ENCODE results near the gene SIVA1. TPM values are rescaled to one million over a fixed set of nuclear protein-coding genes. Genes with fewer than 3 reads are reported as not detected.
A peak's percentile ranks its signal among the peaks of the same experiment; 100 is the strongest.

Gene SIVA1
- total and polyA plus RNA-seq, 2 of the 8 experiments (the other 6 are each of a cell fraction or from before 2014, with no cell fraction given): 123 to 589 TPM

- peak; percentile 67; the same call in 1 of the 2 replicates for TF ChIP-seq BACH1 (IDR thresholded peaks at IDR 0.05; ENCODE audit: low read length)
- peak; percentile 98 for TF ChIP-seq PHF8 (conservative IDR thresholded peaks at IDR 0.05; ENCODE audit: low read depth, low read length)
- peak; percentile 74; the same call in 1 of the 2 replicates for TF ChIP-seq YY1 (IDR thresholded peaks at IDR 0.05; ENCODE audit: low read depth, low read length)
- peak; percentile 70 for TF ChIP-seq RBBP5 (IDR thresholded peaks at IDR 0.05; ENCODE audit: borderline replicate concordance, low read depth, low read length)
- TF ChIP-seq EP300 (IDR thresholded peaks at IDR 0.05; ENCODE audit: borderline replicate concordance in 1 of 2, low read depth in 2 of 2, low read length in 2 of 2): no peak
- no peak for TF ChIP-seq FOSL1 (IDR thresholded peaks at IDR 0.05; ENCODE audit: insufficient read depth, low read depth, low read length)
- peak; percentile 78 for TF ChIP-seq POLR2AphosphoS5 (IDR thresholded peaks at IDR 0.05; ENCODE audit: low read depth, low read length)
- TF ChIP-seq KDM5A (IDR thresholded peaks at IDR 0.05; ENCODE audit: low read length): peak; percentile 76
- TF ChIP-seq E2F6 (IDR thresholded peaks at IDR 0.05): peak; percentile 86
- TF ChIP-seq SRF (IDR thresholded peaks at IDR 0.05; ENCODE audit: low read depth, low read length): peak; percentile 78
- peak; percentile 91 for TF ChIP-seq SP1 (IDR thresholded peaks at IDR 0.05; ENCODE audit: low read depth, low read length)
- TF ChIP-seq SP4 (IDR thresholded peaks at IDR 0.05; ENCODE audit: low read length): peak; percentile 75; the same call in 1 of the 2 replicates
- TF ChIP-seq SAP30 (IDR thresholded peaks at IDR 0.05; ENCODE audit: insufficient read depth, insufficient replicate concordance, low read length): no peak
- TF ChIP-seq TBP (IDR thresholded peaks at IDR 0.05; ENCODE audit: low read depth, low read length): peak; percentile 65
- TF ChIP-seq EZH2 (IDR thresholded peaks at IDR 0.05; ENCODE audit: low read depth, low read length, severe bottlenecking): no peak
- TF ChIP-seq MAX (IDR thresholded peaks at IDR 0.05): peak; percentile 46
- peak in 1 of 2 experiments; percentile 71; a peak in 1 of 4 replicates for TF ChIP-seq HDAC2 (IDR thresholded peaks at IDR 0.05; ENCODE audit: borderline replicate concordance in 1 of 2, low read depth in 2 of 2, low read length in 2 of 2)
- no peak for TF ChIP-seq TCF12 (IDR thresholded peaks at IDR 0.05; ENCODE audit: low read depth, low read length)
- TF ChIP-seq CEBPB (IDR thresholded peaks at IDR 0.05; ENCODE audit: low read depth, low read length): no peak
- peak; percentile 80 for TF ChIP-seq TAF1 (IDR thresholded peaks at IDR 0.05; ENCODE audit: low read depth, low read length)
- TF ChIP-seq SP2 (IDR thresholded peaks at IDR 0.05; ENCODE audit: low read length): peak; percentile 41; the same call in 1 of the 2 replicates
- peak; percentile 98 for TF ChIP-seq CREB1 (IDR thresholded peaks at IDR 0.05)
- peak; percentile 80 for TF ChIP-seq ATF3 (IDR thresholded peaks at IDR 0.05; ENCODE audit: insufficient read depth, low read depth, low read length)
These were observed at the start of gene SIVA1 (continued) for GRCh38 chr14:104752735-104753527.
